Transverse colon (tissue), 4 donors: Measurements from ENCODE around the gene ASPG. TPM values are rescaled to one million over a fixed set of nuclear protein-coding genes. Genes with fewer than 3 reads are reported as not detected.
"Not testable (repeated sequence)": the region's sequence is repeated elsewhere in the genome, so short reads cannot be mapped to it uniquely, and the experiment has no call there.

Source experiments
- DNase-seq: peaks from one replicate; pipeline ENCODE4 v3.0.0-alpha.2; 2019
- H3K27ac ChIP-seq, 4 donors: fragments of 200-600 bp; sonication (generic); 2 replicates each; pipeline ENCODE4 v1.5.1; 2016 to 2018; ENCODE audit warnings: inconsistent platforms in 4 of 4
- H3K27me3 ChIP-seq: fragments of 200-600 bp; sonication (generic); 2 replicates; pipeline ENCODE4 v1.5.1; 2017; ENCODE audit warnings: inconsistent platforms
- H3K36me3 ChIP-seq, 4 donors: fragments of 200-600 bp; sonication (generic); 2 replicates each; pipeline ENCODE4 v1.5.1; 2017 to 2019; ENCODE audit warnings: inconsistent platforms in 4 of 4
- H3K4me1 ChIP-seq, 4 donors: fragments of 200-600 bp; sonication (generic); 2 replicates each; pipeline ENCODE4 v1.5.1; 2017 to 2020; ENCODE audit warnings: inconsistent platforms in 4 of 4
- H3K4me3 ChIP-seq, 4 donors: fragments of 200-600 bp; sonication (generic); 1 replicate in 1 of 4; 2 replicates in 3 of 4; pipeline versions ENCODE4 v1.5.1 to v1.6.1; 2017 to 2019; ENCODE audit warnings: inconsistent platforms in 4 of 4
- H3K9me3 ChIP-seq, 2 donors: fragments of 200-600 bp; sonication (generic); 2 replicates each; pipeline ENCODE4 v1.5.1; 2017 to 2019; ENCODE audit warnings: inconsistent platforms in 2 of 2
- CTCF ChIP-seq, 5 experiments: fragments of 200-600 bp in 3 of 5; fragments of 450-650 bp in 2 of 5; sonication (generic) in 3 of 5; IDR thresholded peaks; 1 replicate in 2 of 5; 2 replicates in 3 of 5; pipeline ENCODE4 v1.5.1; 2016 to 2017; ENCODE audit warnings: antibody characterized with exemption in 5 of 5, inconsistent platforms in 3 of 5, mild to moderate bottlenecking in 2 of 5, moderate library complexity in 1 of 5
- EP300 ChIP-seq: sonication (generic); formaldehyde crosslinking; IDR thresholded peaks from one replicate; pipeline ENCODE4 v1.6.1; 2017; ENCODE audit warnings: antibody characterized with exemption, low read depth
- POLR2A ChIP-seq: fragments of 450-650 bp; IDR thresholded peaks from one replicate; pipeline ENCODE4 v1.6.1; 2016; ENCODE audit warnings: antibody characterized with exemption, mild to moderate bottlenecking, moderate library complexity
- POLR2AphosphoS5 ChIP-seq, 3 donors: sonication (generic); formaldehyde crosslinking; IDR thresholded peaks; one replicate each; pipeline ENCODE4 v1.6.1; 2016; ENCODE audit warnings: antibody characterized with exemption in 3 of 3
- WGBS, 2 donors: methylation state at CpG; one replicate each; pipeline ENCODE4 v1.1.5; 2018; ENCODE audit warnings: low coverage in 1 of 2; 5-methylcytosine and 5-hydroxymethylcytosine counted together
- in situ Hi-C, 4 donors: fragments of 200-750 bp; cut with MboI; loops; one replicate each; pipeline versions ENCODE4 v1.15.0 to v1.15.1; 2017; ENCODE audit warnings: low sequenced_read_pairs in 3 of 4, low pct_ligation_motif_present in 1 of 4, low pct_unique_long_range_greater_than_20kb in 1 of 4
- intact Hi-C: fragments of 100-400 bp; cut with DNase I; formaldehyde crosslinking; loops from one replicate; pipeline ENCODE4 v1.15.1; 2023; ENCODE audit warnings: low total_unique reads
- total RNA-seq, 4 donors: library from RNA; depleted of rRNA; stranded (reverse); fragments of >200 nt; gene quantifications; one replicate each; pipeline ENCODE4 v1.1.0, GENCODE V29; 2016

The ASPG gene
- total RNA-seq, 4 donors from 2014 or later: 4.4 to 20.3 (median 8.7) TPM

GRCh38 chr14:104151566-104152245, 66.2 kb downstream of the ASPG start:
- in situ Hi-C loops (no loop called here), intact Hi-C loops (loop anchor here (10.0 kb wide), 1 partner anchor 193 kb away; no protein-coding TSS in a partner anchor)
- WGBS, 2 donors: 93% methylated on average over 28 of the region's 34 CpGs; no CpG with 5 or more reads in 1 of the 2 donors
- Histone ChIP-seq H3K9me3 (no peaks in the 10 kb centered on the region), H3K4me3 (no peak overlapping the region), H3K36me3 (no peaks in the 10 kb centered on the region), H3K27ac (no peak overlapping the region), H3K4me1 (peaks cover 0 to 5% (median 2%) of the 10 kb centered on the region in 4 donors), H3K27me3 (no peaks in the 10 kb centered on the region)
- no peak for DNase-seq
- no peak for TF ChIP-seq POLR2AphosphoS5 (IDR thresholded peaks at IDR 0.05)
- TF ChIP-seq CTCF (IDR thresholded peaks at IDR 0.05): no peak
- no peak for TF ChIP-seq EP300
- TF ChIP-seq POLR2A: no peak

GRCh38 chr14:104152246-104152575, 66.7 kb downstream of the ASPG start:
- no peak for DNase-seq
- Histone ChIP-seq H3K27ac (no peak overlapping the region), H3K9me3 (no peaks in the 10 kb centered on the region), H3K36me3 (no peaks in the 10 kb centered on the region), H3K27me3 (no peaks in the 10 kb centered on the region), H3K4me1 (peaks cover 0 to 5% (median 2%) of the 10 kb centered on the region in 4 donors), H3K4me3 (no peak overlapping the region)
- TF ChIP-seq POLR2AphosphoS5 (IDR thresholded peaks at IDR 0.05) (no peak), POLR2A (no peak), CTCF (IDR thresholded peaks at IDR 0.05) (no peak), EP300 (no peak)
- 83% methylated on average over 14 of the region's 14 CpGs; no CpG with 5 or more reads in 1 of the 2 donors for WGBS, 2 donors
- in situ Hi-C loops (no loop called here), intact Hi-C loops (loop anchor here (10.0 kb wide), 1 partner anchor 193 kb away; no protein-coding TSS in a partner anchor)

GRCh38 chr14:104152686-104153393, 67.3 kb downstream of the ASPG start:
- Histone ChIP-seq H3K27me3 (no peaks in the 10 kb centered on the region), H3K36me3 (no peaks in the 10 kb centered on the region), H3K4me3 (no peak overlapping the region), H3K4me1 (peaks cover 0 to 5% (median 2%) of the 10 kb centered on the region in 4 donors), H3K27ac (no peak overlapping the region), H3K9me3 (no peaks in the 10 kb centered on the region)
- in situ Hi-C loops: no loop called here
- intact Hi-C loops: loop anchor here (10.0 kb wide), 1 partner anchor 192 kb away; no protein-coding TSS in a partner anchor
- TF ChIP-seq POLR2AphosphoS5 (IDR thresholded peaks at IDR 0.05): no peak
- TF ChIP-seq EP300: no peak
- no peak for TF ChIP-seq POLR2A
- TF ChIP-seq CTCF (IDR thresholded peaks at IDR 0.05): no peak
- no peak for DNase-seq
- WGBS, 2 donors: 91% methylated on average over 18 of the region's 21 CpGs; no CpG with 5 or more reads in 1 of the 2 donors

- H3K9me3 ChIP-seq, H3K36me3 ChIP-seq, H3K4me3 ChIP-seq, H3K27me3 ChIP-seq, DNase-seq, H3K4me1 ChIP-seq, H3K27ac ChIP-seq, in situ Hi-C loops: not testable (repeated sequence)
- intact Hi-C loops: loop anchor here (10.0 kb wide), 1 partner anchor 191 kb away; no protein-coding TSS in a partner anchor
- WGBS, 2 donors: 58% methylated on average over 6 of the region's 7 CpGs; no CpG with 5 or more reads in 1 of the 2 donors
Observed at GRCh38 chr14:104153394-104153755, 67.9 kb downstream of the ASPG start.
